ENCODE measurements around the gene OR8B2. TPM values are rescaled to one million over a fixed set of nuclear protein-coding genes. Genes with fewer than 3 reads are reported as not detected.

The OR8B2 gene
- total RNA-seq, 2 experiments from 2014 or later, result not detected

GRCh38 chr11:124346311-124346955 lies 37.9 kb downstream of the OR8B2 start:
- ATAC-seq, result no peak
- Mint-ChIP-seq H3K36me3 (ENCODE audit: low read depth) (no peaks in the 10 kb centered on the region), H3K9me3 (peaks cover 4% of the 10 kb centered on the region), H3K27ac (no peak overlapping the region), H3K4me1 (ENCODE audit: low read depth) (no peaks in the 10 kb centered on the region), H3K4me3 (no peak overlapping the region), H3K27me3 (peaks cover 1% of the 10 kb centered on the region)
- ChIA-PET CTCF (no interaction called here), POLR2A (no interaction called here)
- no peak for DNase-seq
- intact Hi-C loops (cut with micrococcal nuclease), result no loop called here
- TF ChIP-seq CTCF (IDR thresholded peaks at IDR 0.05), result no peak

GRCh38 chr11:124344346-124344745 lies 40.0 kb downstream of the OR8B2 start:
- no peak for TF ChIP-seq CTCF (IDR thresholded peaks at IDR 0.05)
- POLR2A ChIA-PET, result no interaction called here
- Mint-ChIP-seq H3K27ac (no peak overlapping the region), H3K4me1 (ENCODE audit: low read depth) (no peaks in the 10 kb centered on the region), H3K27me3 (peaks cover 1% of the 10 kb centered on the region), H3K36me3 (ENCODE audit: low read depth) (no peaks in the 10 kb centered on the region), H3K4me3 (no peak overlapping the region), H3K9me3 (peaks cover 4% of the 10 kb centered on the region)
- CTCF ChIA-PET, result interaction anchor here (0.6 kb wide), 1 partner anchor 71 kb away, joined by 3 read pairs; no protein-coding TSS in a partner anchor
- intact Hi-C loops (cut with micrococcal nuclease), result no loop called here
- ATAC-seq, result no peak
- no peak for DNase-seq

- no peak for ATAC-seq
- Mint-ChIP-seq H3K4me1 (ENCODE audit: low read depth) (no peaks in the 10 kb centered on the region), H3K27ac (no peak overlapping the region), H3K4me3 (no peak overlapping the region), H3K36me3 (ENCODE audit: low read depth) (no peaks in the 10 kb centered on the region), H3K9me3 (no peaks in the 10 kb centered on the region), H3K27me3 (no peaks in the 10 kb centered on the region)
- TF ChIP-seq CTCF (IDR thresholded peaks at IDR 0.05), result no peak
- intact Hi-C loops (cut with micrococcal nuclease), result no loop called here
- CTCF ChIA-PET, result no interaction called here
- no peak for DNase-seq
- POLR2A ChIA-PET, result no interaction called here
These were observed 44.2 kb downstream of the OR8B2 start for GRCh38 chr11:124340142-124340447.

- H3K4me3 Mint-ChIP-seq, result no peak overlapping the region
- no peak for DNase-seq
- H3K27me3 Mint-ChIP-seq, result no peaks in the 10 kb centered on the region
- no peak for TF ChIP-seq CTCF (IDR thresholded peaks at IDR 0.05)
- H3K9me3 Mint-ChIP-seq, result no peaks in the 10 kb centered on the region
- POLR2A ChIA-PET, result no interaction called here
- CTCF ChIA-PET, result no interaction called here
- no peak overlapping the region for H3K27ac Mint-ChIP-seq
- intact Hi-C loops (cut with micrococcal nuclease), result no loop called here
- no peak for ATAC-seq
- H3K4me1 Mint-ChIP-seq (ENCODE audit: low read depth), result no peaks in the 10 kb centered on the region
- no peaks in the 10 kb centered on the region for H3K36me3 Mint-ChIP-seq (ENCODE audit: low read depth)
These were observed 44.7 kb downstream of the OR8B2 start for GRCh38 chr11:124339396-124340141.

Other genes with a start within 250 kb of the OR8B2 start
- gene OR10D3, start 201.2 kb downstream of the OR8B2 start, total RNA-seq, result not detected
- not detected for gene OR8G1, start 143.4 kb downstream of the OR8B2 start, total RNA-seq
- gene OR8G5, start 128.1 kb downstream of the OR8B2 start, total RNA-seq, result not detected
- gene OR8D1, start 70.5 kb downstream of the OR8B2 start, total RNA-seq, result not detected
- not detected for gene OR8D2, start 64.3 kb downstream of the OR8B2 start, total RNA-seq
- not detected for gene OR8B3, start 14.5 kb upstream of the OR8B2 start, total RNA-seq
- not detected for gene OR8B4, start 40.4 kb upstream of the OR8B2 start, total RNA-seq
- gene OR8B8, start 61.2 kb upstream of the OR8B2 start, total RNA-seq, result not detected
- not detected for gene OR8B12, start 159.2 kb upstream of the OR8B2 start, total RNA-seq
- gene OR8A1, start 185.5 kb upstream of the OR8B2 start, total RNA-seq, result not detected
- gene PANX3, start 226.9 kb upstream of the OR8B2 start, total RNA-seq, result not detected
- 10 to 100 TPM; 31.9 to 32.1 TPM for gene TBRG1, start 238.4 kb upstream of the OR8B2 start, total RNA-seq